MG63 (cell line): ENCODE data around the gene PXMP4. TPM values are rescaled to one million over a fixed set of nuclear protein-coding genes. Genes with fewer than 3 reads are reported as not detected.

Experiments
- DNase-seq: peaks from one replicate; pipeline ENCODE4 v3.0.0-alpha.2; 2020
- H3K27me3 ChIP-seq: fragments of 250-450 bp; sonication (Bioruptor Pico); 2 replicates; pipeline ENCODE4 v1.5.1; 2020; ENCODE audit warnings: mild to moderate bottlenecking, moderate library complexity
- H3K36me3 ChIP-seq: fragments of 250-450 bp; sonication (Bioruptor Pico); 2 replicates; pipeline ENCODE4 v1.5.1; 2020; ENCODE audit warnings: mild to moderate bottlenecking, moderate library complexity
- H3K4me3 ChIP-seq: fragments of 250-450 bp; sonication (Bioruptor Pico); 2 replicates; pipeline ENCODE4 v1.5.1; 2020; ENCODE audit warnings: mild to moderate bottlenecking, moderate library complexity
- H3K9me3 ChIP-seq: fragments of 250-450 bp; sonication (Bioruptor Pico); 2 replicates; pipeline ENCODE4 v1.5.1; 2020; ENCODE audit warnings: mild to moderate bottlenecking, moderate library complexity
- total RNA-seq: library from RNA; depleted of rRNA; stranded (reverse); fragments of >200 nt; shearing (Covaris generic); gene quantifications from 2 replicates; pipeline ENCODE4 v1.2.3, GENCODE V29; 2014; ENCODE audit warnings: low replicate concordance

Gene PXMP4
- total RNA-seq, 1 experiment from 2014 or later = 2.7 TPM

DNA sequence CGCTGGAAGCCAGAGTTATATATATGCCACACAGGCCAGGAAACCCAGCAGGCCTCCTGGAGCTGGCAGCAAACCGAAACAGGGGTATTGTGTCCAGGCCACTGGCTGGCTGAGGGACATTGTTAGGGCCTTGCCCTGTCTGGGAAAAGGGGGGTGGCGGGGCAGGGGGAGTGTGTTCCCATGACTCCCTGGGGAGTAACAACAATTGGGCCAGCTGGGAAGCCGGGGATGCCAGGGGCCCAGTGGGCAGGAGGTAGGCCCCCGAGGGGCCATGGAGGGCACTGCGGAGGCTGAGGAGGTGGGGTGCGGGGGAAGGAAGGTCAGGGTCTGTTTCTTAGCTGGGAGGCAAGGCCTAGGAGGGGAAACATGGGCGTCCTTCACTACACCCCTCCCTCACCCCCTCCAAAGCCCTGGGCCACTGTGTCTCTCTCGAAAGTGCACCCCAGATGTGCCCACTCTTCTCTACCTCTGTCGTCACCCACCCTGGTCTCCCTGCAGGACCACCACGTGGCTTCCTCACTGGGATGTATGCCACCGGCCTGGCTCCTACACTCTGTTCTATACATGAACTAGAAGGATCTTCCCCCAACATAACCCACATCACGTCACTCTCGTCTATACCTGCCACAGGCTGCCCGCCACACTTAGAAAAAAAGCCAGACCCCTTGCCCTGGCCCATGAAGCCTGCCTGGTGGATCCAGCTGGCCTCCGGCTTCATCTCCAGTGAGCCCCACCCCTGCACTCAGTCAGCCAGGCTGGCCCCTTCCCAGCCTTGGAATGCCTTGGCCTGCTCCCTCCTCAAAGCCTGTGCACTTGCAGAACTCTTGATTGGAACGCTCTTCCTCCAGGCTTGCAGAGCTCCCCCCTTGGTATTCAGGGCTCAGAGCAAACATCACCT, 26.1 kb downstream of the PXMP4 start:
- Histone ChIP-seq H3K4me3 (no peak overlapping the region), H3K36me3 (no peaks in the 10 kb centered on the region), H3K27me3 (no peaks in the 10 kb centered on the region), H3K9me3 (no peaks in the 10 kb centered on the region)
- DNase-seq = peak; percentile 83

GRCh38 chr20:33693289-33693688, 26.8 kb downstream of the PXMP4 start:
- no peaks in the 10 kb centered on the region for H3K36me3 ChIP-seq
- no peaks in the 10 kb centered on the region for H3K27me3 ChIP-seq
- no peak for DNase-seq
- H3K4me3 ChIP-seq = no peak overlapping the region
- H3K9me3 ChIP-seq = no peaks in the 10 kb centered on the region

- Histone ChIP-seq H3K4me3 (no peak overlapping the region), H3K27me3 (no peaks in the 10 kb centered on the region), H3K36me3 (no peaks in the 10 kb centered on the region), H3K9me3 (no peaks in the 10 kb centered on the region)
- DNase-seq = peak; percentile 42
Observed at GRCh38 chr20:33689973-33690372, 30.1 kb downstream of the PXMP4 start.

DNA sequence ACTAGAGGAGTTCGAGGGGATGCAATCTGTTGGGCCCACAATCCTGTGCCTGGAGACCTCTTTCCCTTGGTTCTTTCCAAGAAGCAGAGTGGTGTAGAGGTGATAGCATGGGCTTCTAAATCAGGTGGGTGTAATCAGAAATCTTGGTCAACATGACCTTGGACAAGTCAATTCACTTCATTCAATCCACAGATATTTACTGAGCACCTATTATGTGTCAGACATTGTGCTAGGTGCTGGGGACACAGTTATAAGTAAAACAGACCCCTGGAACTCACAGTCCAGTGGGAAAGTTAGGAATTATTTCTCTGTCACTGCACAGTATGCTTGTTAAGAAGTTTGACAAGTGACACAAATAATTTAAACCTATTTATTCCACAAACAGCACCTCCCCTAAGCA, 30.6 kb downstream of the PXMP4 start:
- H3K27me3 ChIP-seq = no peaks in the 10 kb centered on the region
- no peak overlapping the region for H3K4me3 ChIP-seq
- H3K36me3 ChIP-seq = no peaks in the 10 kb centered on the region
- no peaks in the 10 kb centered on the region for H3K9me3 ChIP-seq
- no peak for DNase-seq

DNA sequence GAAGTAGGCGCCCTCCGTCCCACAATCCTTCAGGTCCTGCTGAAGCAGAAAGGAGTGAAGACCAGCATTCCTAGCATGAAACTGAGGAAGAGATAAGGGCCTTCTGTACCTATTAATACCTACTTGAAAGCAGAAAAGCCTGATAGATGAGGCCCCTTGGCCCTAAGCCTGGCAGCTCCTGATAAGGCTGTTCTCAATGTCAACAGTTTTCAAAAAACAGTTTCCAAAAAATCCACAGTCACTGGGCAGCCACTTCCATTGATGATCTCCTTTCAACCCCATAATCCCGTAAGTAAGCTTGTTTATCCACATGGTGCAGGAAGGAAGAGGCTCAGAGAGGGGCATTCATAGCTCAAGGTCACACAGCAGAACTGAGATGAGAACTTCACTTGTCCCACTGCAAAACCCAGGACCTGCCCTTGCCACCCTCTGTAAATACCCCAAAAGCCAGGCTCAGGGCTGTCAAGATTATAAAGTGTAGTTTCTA, 31.1 kb downstream of the PXMP4 start:
- H3K9me3 ChIP-seq = no peaks in the 10 kb centered on the region
- no peak for DNase-seq
- peaks cover under 1% of the 10 kb centered on the region for H3K36me3 ChIP-seq
- no peak overlapping the region for H3K4me3 ChIP-seq
- no peaks in the 10 kb centered on the region for H3K27me3 ChIP-seq

- no peak for DNase-seq
- peaks cover 5% of the 10 kb centered on the region for H3K36me3 ChIP-seq
- no peak overlapping the region for H3K4me3 ChIP-seq
- no peaks in the 10 kb centered on the region for H3K9me3 ChIP-seq
- no peaks in the 10 kb centered on the region for H3K27me3 ChIP-seq
Observed at GRCh38 chr20:33687993-33688937, 31.8 kb downstream of the PXMP4 start.

DNA sequence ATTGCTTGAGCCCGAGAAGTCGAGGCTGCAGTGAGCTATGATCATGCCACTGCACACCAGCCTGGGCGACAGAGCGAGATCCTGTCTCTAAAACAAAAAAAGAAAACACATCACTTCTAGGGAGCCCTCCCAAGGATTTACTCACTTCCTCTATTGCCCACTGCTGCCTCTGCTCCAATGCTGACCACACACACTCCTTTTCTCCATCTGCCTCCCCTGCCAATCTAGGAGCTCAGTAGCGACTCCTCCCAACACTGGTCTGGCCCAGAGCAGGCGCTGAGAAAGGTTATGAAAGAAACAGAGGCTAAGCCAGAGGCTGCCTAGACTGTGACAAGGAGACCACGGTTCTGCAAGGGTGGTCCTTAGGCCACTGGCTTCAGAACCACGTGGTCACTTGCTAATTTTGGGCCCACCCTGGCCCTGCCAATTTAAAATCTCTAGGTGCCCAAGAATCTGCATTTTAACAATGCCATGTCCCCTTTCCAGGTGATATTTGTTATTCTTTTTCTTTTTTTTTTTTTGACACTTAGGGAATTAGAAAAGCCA, 32.7 kb downstream of the PXMP4 start:
- H3K27me3 ChIP-seq = no peaks in the 10 kb centered on the region
- H3K9me3 ChIP-seq = no peaks in the 10 kb centered on the region
- H3K36me3 ChIP-seq = peaks cover 7% of the 10 kb centered on the region
- no peak overlapping the region for H3K4me3 ChIP-seq
- DNase-seq = peak; percentile 52

GRCh38 chr20:33686984-33687366, 33.1 kb downstream of the PXMP4 start:
- no peaks in the 10 kb centered on the region for H3K27me3 ChIP-seq
- H3K4me3 ChIP-seq = peak overlapping the region; percentile 29
- DNase-seq = no peak
- peaks cover 7% of the 10 kb centered on the region for H3K36me3 ChIP-seq
- H3K9me3 ChIP-seq = no peaks in the 10 kb centered on the region

- Histone ChIP-seq H3K9me3 (no peaks in the 10 kb centered on the region), H3K36me3 (peaks cover 7% of the 10 kb centered on the region), H3K27me3 (no peaks in the 10 kb centered on the region), H3K4me3 (peak within 1 kb of the TSS; percentile 56)
- peak; percentile 96 for DNase-seq
Observed at GRCh38 chr20:33686100-33686983, 33.8 kb downstream of the PXMP4 start, which contains the start of gene E2F1. Gene E2F1 (minus strand): TSS chr20:33686385. CDS start chr20:33686264, 121 bp downstream.

GRCh38 chr20:33685328-33686099, 34.6 kb downstream of the PXMP4 start:
- Histone ChIP-seq H3K4me3 (peak overlapping the region; percentile 56), H3K27me3 (no peaks in the 10 kb centered on the region)
- peak; percentile 69 for DNase-seq

GRCh38 chr20:33684533-33685327, 35.4 kb downstream of the PXMP4 start:
- peak overlapping the region; percentile 56 for H3K4me3 ChIP-seq
- peak; percentile 43 for DNase-seq

More at GRCh38 chr20:33685328-33686099, 34.6 kb downstream of the PXMP4 start:
- Histone ChIP-seq H3K9me3 (no peaks in the 10 kb centered on the region), H3K36me3 (peaks cover 9% of the 10 kb centered on the region)

GRCh38 chr20:33681728-33682353, 38.3 kb downstream of the PXMP4 start:
- Histone ChIP-seq H3K4me3 (no peak overlapping the region), H3K36me3 (peaks cover 39% of the 10 kb centered on the region), H3K27me3 (no peaks in the 10 kb centered on the region), H3K9me3 (no peaks in the 10 kb centered on the region)
- DNase-seq = no peak

More at GRCh38 chr20:33684533-33685327, 35.4 kb downstream of the PXMP4 start:
- H3K9me3 ChIP-seq = no peaks in the 10 kb centered on the region
- H3K36me3 ChIP-seq = peaks cover 16% of the 10 kb centered on the region
- H3K27me3 ChIP-seq = no peaks in the 10 kb centered on the region

- no peak overlapping the region for H3K4me3 ChIP-seq
- H3K9me3 ChIP-seq = no peaks in the 10 kb centered on the region
- H3K36me3 ChIP-seq = peaks cover 39% of the 10 kb centered on the region
- no peak for DNase-seq
- H3K27me3 ChIP-seq = no peaks in the 10 kb centered on the region
Observed at GRCh38 chr20:33681288-33681687, 38.8 kb downstream of the PXMP4 start.

- H3K27me3 ChIP-seq = no peaks in the 10 kb centered on the region
- DNase-seq = peak; percentile 80
- H3K36me3 ChIP-seq = peaks cover 39% of the 10 kb centered on the region
- H3K4me3 ChIP-seq = no peak overlapping the region
- H3K9me3 ChIP-seq = no peaks in the 10 kb centered on the region
Observed at GRCh38 chr20:33680686-33681085, 39.4 kb downstream of the PXMP4 start.
